ENCODE data around the gene TNF. TPM values are rescaled to one million over a fixed set of nuclear protein-coding genes. Genes with fewer than 3 reads are reported as not detected.
"Not testable (repeated sequence)": the region's sequence is repeated elsewhere in the genome, so short reads cannot be mapped to it uniquely, and the experiment has no call there.

TNF gene
- total RNA-seq, 5 donors from 2014 or later (not counting 1 experiment from before 2014, with no cell fraction given): 13.8 to 28.0 (median 25.0) TPM

GRCh38 chr6:31587791-31588777 is 12.7 kb downstream of the TNF start:
- no peak for DNase-seq
- H3K9me3 ChIP-seq: no peaks in the 10 kb centered on the region
- peaks cover 55 to 80% of the 10 kb centered on the region in 2 experiments for H3K4me1 ChIP-seq (ENCODE audit: control insufficient read depth in 1 of 2, extremely low read depth in 1 of 2, insufficient read depth in 2 of 2, low read length in 2 of 2)
- Mint-ChIP-seq H3K27me3 (no peaks in the 10 kb centered on the region), H3K4me1 (peaks cover 67 to 89% (median 83%) of the 10 kb centered on the region in 3 donors), H3K9me3 (no peaks in the 10 kb centered on the region), H3K4me3 (peak overlapping the region; percentile 47 to 97 (median 60)), H3K36me3 (no peaks in the 10 kb centered on the region), H3K27ac (peak overlapping the region; percentile 94 to 98)
- no peak for ATAC-seq (replicated peaks in 1 of 4)
- peak overlapping the region; percentile 86 for H3K27ac ChIP-seq (ENCODE audit: low read length)
- WGBS (ENCODE audit: insufficient coverage): 28% methylated on average over 10 of the region's 12 CpGs
- H3K36me3 ChIP-seq (ENCODE audit: control insufficient read depth in 2 of 2, extremely low read depth in 1 of 2, insufficient read depth in 1 of 2, low read length in 1 of 2): no peaks in the 10 kb centered on the region
- ChIA-PET CTCF (interaction anchor here (1.1 to 3.0 kb wide), 6 partner anchors 10 to 37 kb away, joined by 3 to 13 read pairs (median 5); partner anchors contain the start of gene TNF (in 1 of the 2)), POLR2A (interaction anchor here (0.6 to 1.3 kb wide), 4 partner anchors 12 to 237 kb away, joined by 3 to 4 read pairs (median 3); partner anchors contain the start of gene TNF (in 1 of the 2))
- H3K4me3 ChIP-seq (ENCODE audit: control insufficient read depth in 1 of 2, extremely low read depth in 1 of 2, low read length in 1 of 2): no peak overlapping the region
- H3K27me3 ChIP-seq (replicated peaks in 1 of 2; ENCODE audit: control insufficient read depth in 2 of 2, extremely low read depth in 1 of 2, insufficient read depth in 2 of 2, low read length in 1 of 2): no peaks in the 10 kb centered on the region

GRCh38 chr6:31588871-31589650 is 13.7 kb downstream of the TNF start:
- Mint-ChIP-seq H3K27ac (peak overlapping the region; percentile 90 to 92), H3K27me3 (no peaks in the 10 kb centered on the region), H3K4me1 (peaks cover 70 to 89% (median 80%) of the 10 kb centered on the region in 3 donors), H3K36me3 (no peaks in the 10 kb centered on the region), H3K9me3 (no peaks in the 10 kb centered on the region), H3K4me3 (no peak overlapping the region)
- no peaks in the 10 kb centered on the region for H3K27me3 ChIP-seq (replicated peaks in 1 of 2; ENCODE audit: control insufficient read depth in 2 of 2, extremely low read depth in 1 of 2, insufficient read depth in 2 of 2, low read length in 1 of 2)
- peak overlapping the region; percentile 86 for H3K27ac ChIP-seq (ENCODE audit: low read length)
- CTCF ChIA-PET: interaction anchor here in 1 of 2 donors (3.0 kb wide), 1 partner anchor 9 kb away, joined by 13 read pairs; no protein-coding TSS in a partner anchor
- H3K36me3 ChIP-seq (ENCODE audit: control insufficient read depth in 2 of 2, extremely low read depth in 1 of 2, insufficient read depth in 1 of 2, low read length in 1 of 2): no peaks in the 10 kb centered on the region
- 88% methylated on average over 3 of the region's 9 CpGs for WGBS (ENCODE audit: insufficient coverage)
- H3K9me3 ChIP-seq: no peaks in the 10 kb centered on the region
- peak overlapping the region in 1 of 2 donors; percentile 1 for H3K4me3 ChIP-seq (ENCODE audit: control insufficient read depth in 1 of 2, extremely low read depth in 1 of 2, low read length in 1 of 2)
- peaks cover 54 to 80% of the 10 kb centered on the region in 2 experiments for H3K4me1 ChIP-seq (ENCODE audit: control insufficient read depth in 1 of 2, extremely low read depth in 1 of 2, insufficient read depth in 2 of 2, low read length in 2 of 2)
- DNase-seq (no peak), ATAC-seq (replicated peaks in 1 of 4) (no peak)
- POLR2A ChIA-PET: interaction anchor here in 1 of 2 donors (0.8 kb wide), 1 partner anchor 14 kb away, joined by 3 read pairs; the partner anchor contains the start of gene TNF

GRCh38 chr6:31590691-31591090 is 15.3 kb downstream of the TNF start:
- CTCF ChIA-PET: interaction anchor here in 1 of 2 donors (0.7 kb wide), 1 partner anchor 409 kb away, joined by 3 read pairs; no protein-coding TSS in a partner anchor
- H3K27ac ChIP-seq (ENCODE audit: low read length); POLR2A ChIA-PET; H3K36me3 Mint-ChIP-seq; H3K27me3 Mint-ChIP-seq; ATAC-seq (replicated peaks in 1 of 4); H3K9me3 ChIP-seq; H3K4me3 ChIP-seq (ENCODE audit: control insufficient read depth in 1 of 2, extremely low read depth in 1 of 2, low read length in 1 of 2); DNase-seq; H3K4me3 Mint-ChIP-seq; H3K9me3 Mint-ChIP-seq; H3K36me3 ChIP-seq (ENCODE audit: control insufficient read depth in 2 of 2, extremely low read depth in 1 of 2, insufficient read depth in 1 of 2, low read length in 1 of 2); H3K27me3 ChIP-seq (replicated peaks in 1 of 2; ENCODE audit: control insufficient read depth in 2 of 2, extremely low read depth in 1 of 2, insufficient read depth in 2 of 2, low read length in 1 of 2): not testable (repeated sequence)
- H3K4me1 ChIP-seq (ENCODE audit: control insufficient read depth in 1 of 2, extremely low read depth in 1 of 2, insufficient read depth in 2 of 2, low read length in 2 of 2): peaks cover 42 to 78% of the 10 kb centered on the region in 2 experiments
- H3K27ac Mint-ChIP-seq: peak overlapping the region; percentile 91 to 93
- H3K4me1 Mint-ChIP-seq: peaks cover 62 to 80% (median 73%) of the 10 kb centered on the region in 3 donors
- WGBS (ENCODE audit: insufficient coverage): 75% methylated on average over 5 of the region's 5 CpGs

- peaks cover 34 to 78% of the 10 kb centered on the region in 2 experiments for H3K4me1 ChIP-seq (ENCODE audit: control insufficient read depth in 1 of 2, extremely low read depth in 1 of 2, insufficient read depth in 2 of 2, low read length in 2 of 2)
- no CpG with 5 or more reads among the region's 7 CpGs for WGBS (ENCODE audit: insufficient coverage)
These were observed 17.0 kb downstream of the TNF start for GRCh38 chr6:31592396-31592771.

GRCh38 chr6:31597006-31597405 is 21.6 kb downstream of the TNF start:
- Histone ChIP-seq H3K4me1 (ENCODE audit: control insufficient read depth in 1 of 2, extremely low read depth in 1 of 2, insufficient read depth in 2 of 2, low read length in 2 of 2) (peaks cover 29 to 64% of the 10 kb centered on the region in 2 experiments), H3K27me3 (replicated peaks in 1 of 2; ENCODE audit: control insufficient read depth in 2 of 2, extremely low read depth in 1 of 2, insufficient read depth in 2 of 2, low read length in 1 of 2) (no peaks in the 10 kb centered on the region), H3K36me3 (ENCODE audit: control insufficient read depth in 2 of 2, extremely low read depth in 1 of 2, insufficient read depth in 1 of 2, low read length in 1 of 2) (no peaks in the 10 kb centered on the region), H3K4me3 (ENCODE audit: control insufficient read depth in 1 of 2, extremely low read depth in 1 of 2, low read length in 1 of 2) (no peak overlapping the region), H3K9me3 (no peaks in the 10 kb centered on the region), H3K27ac (ENCODE audit: low read length) (peak overlapping the region; percentile 9)
- Mint-ChIP-seq H3K36me3 (no peaks in the 10 kb centered on the region), H3K4me3 (peak overlapping the region in 2 of 3 donors; percentile 31 to 65), H3K9me3 (no peaks in the 10 kb centered on the region), H3K27me3 (no peaks in the 10 kb centered on the region), H3K4me1 (peaks cover 52 to 55% (median 53%) of the 10 kb centered on the region in 3 donors), H3K27ac (peak overlapping the region; percentile 77 to 88)
- DNase-seq (peak in 27 of 35 experiments; percentile 22 to 83 (median 43)), ATAC-seq (replicated peaks in 1 of 4) (peak; percentile 70 to 81 (median 78))
- WGBS (ENCODE audit: insufficient coverage): 0% methylated on average over 1 of the region's 2 CpGs
- CTCF ChIA-PET: interaction anchor here (1.0 to 8.7 kb wide), 12 partner anchors 8 to 102 kb away, joined by 3 to 244 read pairs (median 13); partner anchors contain the start of genes LTB (in 2 of the 2), ATP6V1G2 (in 1 of the 2), DDX39B (in 1 of the 2) and LST1 (in 1 of the 2)
- POLR2A ChIA-PET: interaction anchor here in 1 of 2 donors (0.6 to 1.6 kb wide), 5 partner anchors 14 to 259 kb away, joined by 3 to 5 read pairs (median 3); no protein-coding TSS in a partner anchor

More at GRCh38 chr6:31592396-31592771, 17.0 kb downstream of the TNF start:
- CTCF ChIA-PET: interaction anchor here (0.6 to 8.7 kb wide), 9 partner anchors 9 to 238 kb away, joined by 3 to 244 read pairs (median 4); partner anchors contain the start of genes ATP6V1G2 (in 1 of the 2), LST1 (in 1 of the 2), LTB (in 1 of the 2) and NFKBIL1 (in 1 of the 2)
- Histone ChIP-seq H3K27ac (ENCODE audit: low read length) (peak overlapping the region; percentile 60), H3K4me3 (ENCODE audit: control insufficient read depth in 1 of 2, extremely low read depth in 1 of 2, low read length in 1 of 2) (peak overlapping the region in 1 of 2 donors; percentile 42), H3K36me3 (ENCODE audit: control insufficient read depth in 2 of 2, extremely low read depth in 1 of 2, insufficient read depth in 1 of 2, low read length in 1 of 2) (no peaks in the 10 kb centered on the region), H3K27me3 (replicated peaks in 1 of 2; ENCODE audit: control insufficient read depth in 2 of 2, extremely low read depth in 1 of 2, insufficient read depth in 2 of 2, low read length in 1 of 2) (no peaks in the 10 kb centered on the region), H3K9me3 (no peaks in the 10 kb centered on the region)
- H3K27ac Mint-ChIP-seq: peak overlapping the region; percentile 91 to 93
- peak overlapping the region; percentile 51 to 66 (median 58) for H3K4me3 Mint-ChIP-seq
- H3K4me1 Mint-ChIP-seq: peaks cover 59 to 78% (median 70%) of the 10 kb centered on the region in 3 donors
- no peaks in the 10 kb centered on the region for H3K9me3 Mint-ChIP-seq
- DNase-seq (no peak), ATAC-seq (replicated peaks in 1 of 4) (peak; percentile 2 to 23 (median 6))
- H3K27me3 Mint-ChIP-seq: no peaks in the 10 kb centered on the region
- POLR2A ChIA-PET: interaction anchor here in 1 of 2 donors (1.3 kb wide), 1 partner anchor 18 kb away, joined by 6 read pairs; the partner anchor contains the start of gene TNF
- no peaks in the 10 kb centered on the region for H3K36me3 Mint-ChIP-seq

All from T-cell (primary cell).